Effector memory CD4-positive, alpha-beta T cell (primary cell): Measurements from ENCODE around the gene EIF4EBP2.

Source experiments
- DNase-seq, 3 donors: peaks; one replicate each; pipeline ENCODE4 v3.0.0-alpha.2; 2020
- H3K27ac ChIP-seq: 2 replicates; pipeline ENCODE4 v1.7.0; 2013; ENCODE audit warnings: mild to moderate bottlenecking, low read length, moderate library complexity; ENCODE audit not compliant: insufficient read depth, poor library complexity, severe bottlenecking
- H3K27me3 ChIP-seq: replicated peaks from 2 replicates; pipeline ENCODE4 v1.7.0; 2013; ENCODE audit warnings: mild to moderate bottlenecking, low read length; ENCODE audit not compliant: insufficient read depth, control insufficient read depth, poor library complexity, severe bottlenecking
- H3K36me3 ChIP-seq: 2 replicates; pipeline ENCODE4 v1.7.0; 2013; ENCODE audit warnings: mild to moderate bottlenecking, low read length, moderate library complexity; ENCODE audit not compliant: control insufficient read depth, insufficient read depth
- H3K4me1 ChIP-seq: 2 replicates; pipeline ENCODE4 v1.7.0; 2013; ENCODE audit warnings: low read length, mild to moderate bottlenecking; ENCODE audit not compliant: control insufficient read depth, insufficient read depth, poor library complexity, severe bottlenecking
- H3K4me3 ChIP-seq: 2 replicates; pipeline ENCODE4 v1.7.0; 2013; ENCODE audit warnings: low read length, low read depth, mild to moderate bottlenecking; ENCODE audit not compliant: insufficient read depth, poor library complexity, severe bottlenecking
- H3K9me3 ChIP-seq: 2 replicates; pipeline ENCODE4 v1.7.0; 2013; ENCODE audit warnings: mild to moderate bottlenecking, low read length, moderate library complexity; ENCODE audit not compliant: control insufficient read depth

EIF4EBP2 gene

GRCh38 chr10:70405037-70405824, 1.3 kb downstream of the EIF4EBP2 start:
- peaks cover 5% of the 10 kb centered on the region for H3K36me3 ChIP-seq
- no peaks in the 10 kb centered on the region for H3K27me3 ChIP-seq
- H3K4me1 ChIP-seq: peaks cover 22% of the 10 kb centered on the region
- no peaks in the 10 kb centered on the region for H3K9me3 ChIP-seq
- peak in 1 of 3 donors; percentile 8 for DNase-seq
- peak overlapping the region; percentile 82 for H3K27ac ChIP-seq
- H3K4me3 ChIP-seq: peak overlapping the region; percentile 89

- Histone ChIP-seq H3K4me3 (no peak overlapping the region), H3K27me3 (no peaks in the 10 kb centered on the region), H3K27ac (no peak overlapping the region), H3K9me3 (no peaks in the 10 kb centered on the region), H3K36me3 (peaks cover 5% of the 10 kb centered on the region), H3K4me1 (peaks cover 20% of the 10 kb centered on the region)
- DNase-seq: no peak
Observed at GRCh38 chr10:70409772-70410171, 5.8 kb downstream of the EIF4EBP2 start.

- Histone ChIP-seq H3K27me3 (no peaks in the 10 kb centered on the region), H3K4me1 (peaks cover 14% of the 10 kb centered on the region), H3K27ac (no peak overlapping the region), H3K4me3 (no peak overlapping the region), H3K36me3 (peaks cover 5% of the 10 kb centered on the region), H3K9me3 (no peaks in the 10 kb centered on the region)
- no peak for DNase-seq
Observed at GRCh38 chr10:70410608-70411007, 6.7 kb downstream of the EIF4EBP2 start.

GRCh38 chr10:70412356-70412755, 8.4 kb downstream of the EIF4EBP2 start:
- H3K4me1 ChIP-seq: peaks cover 5% of the 10 kb centered on the region
- no peak for DNase-seq
- H3K36me3 ChIP-seq: peaks cover 5% of the 10 kb centered on the region
- H3K27me3 ChIP-seq: no peaks in the 10 kb centered on the region
- no peak overlapping the region for H3K27ac ChIP-seq
- no peak overlapping the region for H3K4me3 ChIP-seq
- no peaks in the 10 kb centered on the region for H3K9me3 ChIP-seq

- peaks cover 32% of the 10 kb centered on the region for H3K36me3 ChIP-seq
- H3K27me3 ChIP-seq: no peaks in the 10 kb centered on the region
- no peak overlapping the region for H3K4me3 ChIP-seq
- no peaks in the 10 kb centered on the region for H3K9me3 ChIP-seq
- H3K4me1 ChIP-seq: no peaks in the 10 kb centered on the region
- no peak for DNase-seq
- H3K27ac ChIP-seq: no peak overlapping the region
Observed at GRCh38 chr10:70417568-70417967, 13.6 kb downstream of the EIF4EBP2 start.

GRCh38 chr10:70418229-70418628, 14.3 kb downstream of the EIF4EBP2 start:
- no peak for DNase-seq
- Histone ChIP-seq H3K9me3 (no peaks in the 10 kb centered on the region), H3K4me3 (no peak overlapping the region), H3K36me3 (peaks cover 38% of the 10 kb centered on the region), H3K4me1 (no peaks in the 10 kb centered on the region), H3K27me3 (no peaks in the 10 kb centered on the region), H3K27ac (no peak overlapping the region)

GRCh38 chr10:70418713-70419112, 14.8 kb downstream of the EIF4EBP2 start:
- no peaks in the 10 kb centered on the region for H3K4me1 ChIP-seq
- H3K9me3 ChIP-seq: no peaks in the 10 kb centered on the region
- no peak overlapping the region for H3K4me3 ChIP-seq
- peaks cover 43% of the 10 kb centered on the region for H3K36me3 ChIP-seq
- H3K27me3 ChIP-seq: no peaks in the 10 kb centered on the region
- DNase-seq: no peak
- no peak overlapping the region for H3K27ac ChIP-seq

- Histone ChIP-seq H3K9me3 (no peaks in the 10 kb centered on the region), H3K27ac (no peak overlapping the region), H3K36me3 (peaks cover 70% of the 10 kb centered on the region), H3K4me1 (no peaks in the 10 kb centered on the region), H3K27me3 (no peaks in the 10 kb centered on the region), H3K4me3 (no peak overlapping the region)
- no peak for DNase-seq
Observed at GRCh38 chr10:70424320-70424719, 20.4 kb downstream of the EIF4EBP2 start.

GRCh38 chr10:70425096-70425495, 21.2 kb downstream of the EIF4EBP2 start:
- no peak overlapping the region for H3K4me3 ChIP-seq
- H3K36me3 ChIP-seq: peaks cover 66% of the 10 kb centered on the region
- DNase-seq: no peak
- H3K4me1 ChIP-seq: no peaks in the 10 kb centered on the region
- H3K27ac ChIP-seq: no peak overlapping the region
- no peaks in the 10 kb centered on the region for H3K9me3 ChIP-seq
- no peaks in the 10 kb centered on the region for H3K27me3 ChIP-seq

- H3K36me3 ChIP-seq: peaks cover 50% of the 10 kb centered on the region
- H3K9me3 ChIP-seq: no peaks in the 10 kb centered on the region
- H3K4me1 ChIP-seq: peaks cover 6% of the 10 kb centered on the region
- H3K27ac ChIP-seq: no peak overlapping the region
- H3K27me3 ChIP-seq: no peaks in the 10 kb centered on the region
- no peak for DNase-seq
- H3K4me3 ChIP-seq: no peak overlapping the region
Observed at GRCh38 chr10:70426823-70427222, 22.9 kb downstream of the EIF4EBP2 start.
